Medulla oblongata (tissue), 1 donor: Measurements from ENCODE around the gene DPP3.
"Not testable (repeated sequence)": the region's sequence is repeated elsewhere in the genome, so short reads cannot be mapped to it uniquely, and the experiment has no call there.

ENCODE experiments used
- DNase-seq: peaks from one replicate; pipeline ENCODE4 v3.0.0-alpha.2; 2015; ENCODE audit errors: extremely low spot score

The DPP3 gene

GRCh38 chr11:66480117-66480938 is at the start of gene DPP3:
Gene DPP3 (plus strand): TSS chr11:66480434. CDS start chr11:66482201, 1,767 bp downstream.
- peak; percentile 98 for DNase-seq

- not testable (repeated sequence) for DNase-seq
Observed at GRCh38 chr11:66431287-66431686, 48.9 kb upstream of the DPP3 start.

GRCh38 chr11:66431871-66432329 is 48.3 kb upstream of the DPP3 start:
- not testable (repeated sequence) for DNase-seq

- peak; percentile 12 for DNase-seq
Observed at GRCh38 chr11:66432597-66432996, 47.6 kb upstream of the DPP3 start.

- no peak for DNase-seq
Observed at GRCh38 chr11:66437979-66438503, 42.2 kb upstream of the DPP3 start.

- DNase-seq: peak; percentile 95
Observed at GRCh38 chr11:66438504-66439466, 41.4 kb upstream of the DPP3 start, which contains the start of gene MRPL11. Gene MRPL11 (minus strand): TSS chr11:66438848. CDS start chr11:66438754, 94 bp downstream.

- not testable (repeated sequence) for DNase-seq
Observed at GRCh38 chr11:66440101-66440939, 39.9 kb upstream of the DPP3 start.

GRCh38 chr11:66440940-66441282 is 39.3 kb upstream of the DPP3 start:
- not testable (repeated sequence) for DNase-seq

GRCh38 chr11:66443602-66444001 is 36.6 kb upstream of the DPP3 start:
- no peak for DNase-seq

GRCh38 chr11:66447012-66447411 is 33.2 kb upstream of the DPP3 start:
- DNase-seq: no peak

GRCh38 chr11:66448523-66448922 is 31.7 kb upstream of the DPP3 start:
- DNase-seq: no peak

GRCh38 chr11:66450560-66450959 is 29.7 kb upstream of the DPP3 start:
- DNase-seq: no peak

GRCh38 chr11:66451663-66452062 is 28.6 kb upstream of the DPP3 start:
- DNase-seq: no peak

GRCh38 chr11:66454247-66454646 is 26.0 kb upstream of the DPP3 start:
- DNase-seq: no peak

GRCh38 chr11:66454828-66455227 is 25.4 kb upstream of the DPP3 start:
- DNase-seq: no peak

- DNase-seq: no peak
Observed at GRCh38 chr11:66457826-66458225, 22.4 kb upstream of the DPP3 start.

GRCh38 chr11:66459138-66459778 is 21.0 kb upstream of the DPP3 start:
- DNase-seq: no peak

- DNase-seq: no peak
Observed at GRCh38 chr11:66462010-66462409, 18.2 kb upstream of the DPP3 start.

- no peak for DNase-seq
Observed at GRCh38 chr11:66462911-66463310, 17.3 kb upstream of the DPP3 start.

GRCh38 chr11:66464116-66464515 is 16.1 kb upstream of the DPP3 start:
- DNase-seq: not testable (repeated sequence)

- no peak for DNase-seq
Observed at GRCh38 chr11:66464916-66465315, 15.3 kb upstream of the DPP3 start.
